Activated T-helper 17 cell treated with anti-CD3 and anti-CD28 coated beads, Interleukin-2, amount 50 U/mL, for 72 hours (primary cell): ENCODE results near the gene S100PBP. TPM values are rescaled to one million over a fixed set of nuclear protein-coding genes. Genes with fewer than 3 reads are reported as not detected.

Experiments
- total RNA-seq, 2 donors: library from RNA; stranded (reverse); gene quantifications; one replicate each; pipeline ENCODE4 v1.2.3, GENCODE V29; 2022

S100PBP gene
- total RNA-seq, 2 donors from 2014 or later = 42.7 to 48.1 TPM

Other genes starting within 250 kb of the S100PBP start
- 10 to 100 TPM; 52.9 to 68.0 TPM for gene ZBTB8OS, start 167.1 kb upstream of the S100PBP start, total RNA-seq
- 100 to 1,000 TPM; 237 to 326 TPM for gene RBBP4, start 166.4 kb upstream of the S100PBP start, total RNA-seq
- gene SYNC, start 114.9 kb upstream of the S100PBP start, total RNA-seq = not detected
- gene YARS1, start 295 bp upstream of the S100PBP start, total RNA-seq = 100 to 1,000 TPM; 101 to 176 TPM
- not detected for gene FNDC5, start 53.3 kb downstream of the S100PBP start, total RNA-seq
- gene HPCA, start 68.8 kb downstream of the S100PBP start, total RNA-seq = under 1 TPM in 1 of 2 donors, not detected in 1; 0.98 TPM
- under 1 TPM; 0.37 to 0.80 TPM for gene TMEM54, start 83.7 kb downstream of the S100PBP start, total RNA-seq
- gene RNF19B, start 147.2 kb downstream of the S100PBP start, total RNA-seq = 10 to 100 TPM; 32.2 to 65.6 TPM
- gene AK2, start 219.2 kb downstream of the S100PBP start, total RNA-seq = 100 to 1,000 TPM; 304 to 372 TPM